Peyer's patch (tissue), 4 donors: ENCODE measurements around the gene CIP2A. TPM values are rescaled to one million over a fixed set of nuclear protein-coding genes. Genes with fewer than 3 reads are reported as not detected.

ENCODE experiments used
- DNase-seq, 3 donors: peaks; one replicate each; pipeline ENCODE4 v3.0.0-alpha.2; 2017 to 2019
- H3K27ac ChIP-seq, 4 donors: fragments of 200-600 bp; sonication (generic); one replicate each; pipeline ENCODE4 v1.5.1; 2016 to 2019
- H3K27me3 ChIP-seq, 2 donors: fragments of 200-600 bp; sonication (generic); one replicate each; pipeline ENCODE4 v1.5.1; 2019
- H3K36me3 ChIP-seq, 3 donors: fragments of 200-600 bp; sonication (generic); one replicate each; pipeline ENCODE4 v1.5.1; 2016 to 2019
- H3K4me1 ChIP-seq, 4 donors: fragments of 200-600 bp; sonication (generic); one replicate each; pipeline ENCODE4 v1.5.1; 2016 to 2019
- H3K4me3 ChIP-seq, 4 donors: fragments of 200-600 bp; sonication (generic); 1 replicate in 3 of 4; 2 replicates in 1 of 4; pipeline ENCODE4 v1.5.1; 2016 to 2019; ENCODE audit warnings: mild to moderate bottlenecking in 1 of 4
- H3K9me3 ChIP-seq, 4 donors: fragments of 200-600 bp; sonication (generic); one replicate each; pipeline ENCODE4 v1.5.1; 2016 to 2019; ENCODE audit warnings: mild to moderate bottlenecking in 1 of 4
- CTCF ChIP-seq, 6 experiments: fragments of 450-650 bp in 4 of 6; fragments of 200-600 bp in 2 of 6; sonication (generic) in 1 of 6; IDR thresholded peaks; one replicate each; pipeline ENCODE4 v1.5.1; 2017 to 2019; ENCODE audit warnings: antibody characterized with exemption in 6 of 6, mild to moderate bottlenecking in 3 of 6, moderate library complexity in 1 of 6
- POLR2A ChIP-seq, 2 donors: fragments of 450-650 bp; IDR thresholded peaks; one replicate each; pipeline ENCODE4 v1.5.1; 2017; ENCODE audit warnings: antibody characterized with exemption in 2 of 2, mild to moderate bottlenecking in 2 of 2, moderate library complexity in 2 of 2
- total RNA-seq, 4 donors: library from RNA; depleted of rRNA; stranded (reverse); fragments of >200 nt; gene quantifications; one replicate each; pipeline ENCODE4 v1.1.0, GENCODE V29; 2016

The CIP2A gene
- total RNA-seq, 4 donors from 2014 or later: 2.1 to 7.4 (median 4.5) TPM

GRCh38 chr3:108511490-108511889, 77.7 kb downstream of the CIP2A start:
- H3K36me3 ChIP-seq: no peaks in the 10 kb centered on the region
- no peak for DNase-seq
- H3K27me3 ChIP-seq: no peaks in the 10 kb centered on the region
- no peak overlapping the region for H3K4me3 ChIP-seq
- TF ChIP-seq CTCF (IDR thresholded peaks at IDR 0.05): no peak
- TF ChIP-seq POLR2A (IDR thresholded peaks at IDR 0.05): no peak
- H3K4me1 ChIP-seq: no peaks in the 10 kb centered on the region
- H3K27ac ChIP-seq: no peak overlapping the region
- H3K9me3 ChIP-seq: no peaks in the 10 kb centered on the region

DNA sequence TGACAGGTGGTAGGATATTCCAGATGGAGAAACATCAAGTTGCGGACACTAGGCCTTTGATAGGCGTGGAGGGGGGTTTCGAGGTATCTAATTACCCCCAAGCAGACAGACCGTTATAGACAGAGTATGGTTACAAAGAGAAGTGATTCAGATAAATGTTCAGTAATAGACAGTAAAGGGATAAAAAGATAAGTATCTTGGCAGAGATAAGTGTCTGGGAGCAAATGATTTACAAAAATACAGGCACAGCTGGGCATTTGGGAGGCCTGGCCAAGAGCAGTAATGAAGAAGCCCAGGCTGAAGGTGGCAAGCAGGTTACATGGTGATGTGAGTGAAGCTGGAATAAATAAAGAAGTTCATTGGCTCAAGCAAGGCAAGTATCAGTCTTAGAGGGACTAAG, 78.2 kb downstream of the CIP2A start:
- H3K4me3 ChIP-seq: no peak overlapping the region
- TF ChIP-seq POLR2A (IDR thresholded peaks at IDR 0.05) (no peak), CTCF (IDR thresholded peaks at IDR 0.05) (no peak)
- H3K9me3 ChIP-seq: no peaks in the 10 kb centered on the region
- DNase-seq: no peak
- H3K27me3 ChIP-seq: no peaks in the 10 kb centered on the region
- no peak overlapping the region for H3K27ac ChIP-seq
- H3K4me1 ChIP-seq: no peaks in the 10 kb centered on the region
- no peaks in the 10 kb centered on the region for H3K36me3 ChIP-seq

DNA sequence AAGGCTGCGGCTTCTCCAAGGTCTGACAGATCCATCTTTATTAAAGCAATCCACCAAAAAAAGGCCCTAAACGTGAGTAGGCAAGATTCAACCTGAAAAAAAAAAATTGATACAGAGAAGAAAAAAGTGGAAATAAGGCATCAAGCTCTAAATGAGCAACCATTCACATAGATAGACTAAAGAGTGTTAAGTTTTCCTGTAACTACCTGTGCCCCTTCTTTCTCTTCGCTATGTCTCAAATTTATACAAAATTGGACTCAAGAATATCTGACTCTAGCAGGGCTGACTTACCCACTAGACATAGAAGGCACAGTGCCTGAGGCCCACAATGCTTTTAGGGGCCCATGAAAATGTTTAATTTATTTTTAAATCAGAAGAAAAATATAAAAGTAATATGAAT, 78.7 kb downstream of the CIP2A start, which contains the start of gene MYH15:
MYH15 (minus strand) TSS at position 101 of the 400 bp plus-strand sequence; CDS start at position 35, 66 bp downstream.
- H3K27ac ChIP-seq: no peak within 1 kb of the TSS
- no peaks in the 10 kb centered on the region for H3K9me3 ChIP-seq
- no peaks in the 10 kb centered on the region for H3K27me3 ChIP-seq
- no peak for TF ChIP-seq CTCF (IDR thresholded peaks at IDR 0.05)
- TF ChIP-seq POLR2A (IDR thresholded peaks at IDR 0.05): no peak
- H3K4me1 ChIP-seq: no peaks in the 10 kb centered on the region
- no peak within 1 kb of the TSS for H3K4me3 ChIP-seq
- no peaks in the 10 kb centered on the region for H3K36me3 ChIP-seq
- DNase-seq: no peak

- H3K4me1 ChIP-seq: no peaks in the 10 kb centered on the region
- no peak for TF ChIP-seq POLR2A (IDR thresholded peaks at IDR 0.05)
- no peak for TF ChIP-seq CTCF (IDR thresholded peaks at IDR 0.05)
- no peaks in the 10 kb centered on the region for H3K9me3 ChIP-seq
- H3K27me3 ChIP-seq: no peaks in the 10 kb centered on the region
- H3K4me3 ChIP-seq: no peak overlapping the region
- H3K27ac ChIP-seq: no peak overlapping the region
- no peaks in the 10 kb centered on the region for H3K36me3 ChIP-seq
- DNase-seq: no peak
These were observed 79.4 kb downstream of the CIP2A start for GRCh38 chr3:108509871-108510270.

GRCh38 chr3:108509263-108509662, 80.0 kb downstream of the CIP2A start:
- no peak for DNase-seq
- TF ChIP-seq POLR2A (IDR thresholded peaks at IDR 0.05) (no peak), CTCF (IDR thresholded peaks at IDR 0.05) (no peak)
- Histone ChIP-seq H3K9me3 (no peaks in the 10 kb centered on the region), H3K27ac (no peak overlapping the region), H3K36me3 (no peaks in the 10 kb centered on the region), H3K27me3 (no peaks in the 10 kb centered on the region), H3K4me3 (no peak overlapping the region), H3K4me1 (no peaks in the 10 kb centered on the region)

GRCh38 chr3:108507902-108508301, 81.3 kb downstream of the CIP2A start:
- no peaks in the 10 kb centered on the region for H3K4me1 ChIP-seq
- no peak for DNase-seq
- TF ChIP-seq CTCF (IDR thresholded peaks at IDR 0.05) (no peak), POLR2A (IDR thresholded peaks at IDR 0.05) (no peak)
- no peak overlapping the region for H3K27ac ChIP-seq
- H3K4me3 ChIP-seq: no peak overlapping the region
- no peaks in the 10 kb centered on the region for H3K27me3 ChIP-seq
- H3K36me3 ChIP-seq: no peaks in the 10 kb centered on the region
- no peaks in the 10 kb centered on the region for H3K9me3 ChIP-seq
